Lower lobe of right lung (tissue), 2 donors: Measurements from ENCODE around the gene TLE7. TPM values are rescaled to one million over a fixed set of nuclear protein-coding genes. Genes with fewer than 3 reads are reported as not detected.
A peak's percentile ranks its signal among the peaks of the same experiment; 100 is the strongest.

Source experiments
- ATAC-seq, 2 donors: fragments of 200-7000 bp; cut with Tn5 transposase; one replicate each; pipeline ENCODE4 v1.9.1; 2020 to 2022; ENCODE audit warnings: mild to moderate bottlenecking in 2 of 2, moderate library complexity in 2 of 2
- DNase-seq: peaks from one replicate; pipeline ENCODE4 v3.0.0-alpha.2; 2020
- H3K27ac ChIP-seq: fragments of 200-600 bp; one replicate; pipeline ENCODE4 v1.8.0; 2022
- H3K27me3 ChIP-seq: fragments of 200-600 bp; one replicate; pipeline ENCODE4 v1.8.0; 2022; ENCODE audit warnings: low read depth
- H3K36me3 ChIP-seq: fragments of 200-600 bp; one replicate; pipeline ENCODE4 v1.8.0; 2022; ENCODE audit warnings: mild to moderate bottlenecking
- H3K4me1 ChIP-seq: fragments of 200-600 bp; one replicate; pipeline ENCODE4 v1.8.0; 2022
- H3K4me3 ChIP-seq: fragments of 200-600 bp; one replicate; pipeline ENCODE4 v1.8.0; 2022; ENCODE audit warnings: mild to moderate bottlenecking
- H3K9me3 ChIP-seq: fragments of 200-600 bp; one replicate; pipeline ENCODE4 v1.8.0; 2022
- CTCF ChIP-seq: fragments of 200-600 bp; IDR thresholded peaks from one replicate; pipeline ENCODE4 v1.8.0; 2022; ENCODE audit warnings: antibody characterized with exemption, mild to moderate bottlenecking
- intact Hi-C: fragments of 100-400 bp; cut with DNase I; formaldehyde crosslinking; loops from one replicate; pipeline ENCODE4 v1.11.0; 2022
- total RNA-seq: library from RNA; stranded (reverse); fragmentation: NEBNext Ultra II Directional; extraction: Animal tissue kit (Norgen Biotek cat#: 25700); gene quantifications from one replicate; pipeline ENCODE4 v1.2.1, GENCODE V29; 2021
- donor health status: DM: no; HTN: yes; CAD: no; lungs with severe emphysema.

Gene TLE7
- total RNA-seq, 1 donor from 2014 or later = not detected

GRCh38 chr16:71461686-71462648, 20.1 kb upstream of the TLE7 start, which contains the start of gene ZNF23:
ZNF23 (minus strand) TSS chr16:71462247; CDS start chr16:71456796, 5,451 bp downstream.
- Histone ChIP-seq H3K27me3 (no peaks in the 10 kb centered on the region), H3K4me3 (peak within 1 kb of the TSS; percentile 79), H3K9me3 (no peaks in the 10 kb centered on the region), H3K36me3 (no peaks in the 10 kb centered on the region), H3K27ac (peak within 1 kb of the TSS; percentile 88), H3K4me1 (peaks cover 22% of the 10 kb centered on the region)
- DNase-seq (peak; percentile 92), ATAC-seq (peak; percentile 99 to 100)
- intact Hi-C loops = no loop called here
- peak; percentile 15 for TF ChIP-seq CTCF

- H3K4me1 ChIP-seq = peaks cover 22% of the 10 kb centered on the region
- no peak overlapping the region for H3K27ac ChIP-seq
- peaks cover 6% of the 10 kb centered on the region for H3K36me3 ChIP-seq
- ATAC-seq (no peak), DNase-seq (no peak)
- H3K4me3 ChIP-seq = peak overlapping the region; percentile 79
- H3K9me3 ChIP-seq = no peaks in the 10 kb centered on the region
- H3K27me3 ChIP-seq = no peaks in the 10 kb centered on the region
- intact Hi-C loops = no loop called here
- TF ChIP-seq CTCF = no peak
Measured at GRCh38 chr16:71460941-71461340, 19.1 kb upstream of the TLE7 start.

GRCh38 chr16:71460236-71460635, 18.4 kb upstream of the TLE7 start:
- Histone ChIP-seq H3K27ac (no peak overlapping the region), H3K4me3 (no peak overlapping the region), H3K9me3 (no peaks in the 10 kb centered on the region), H3K36me3 (peaks cover 14% of the 10 kb centered on the region), H3K4me1 (peaks cover 22% of the 10 kb centered on the region), H3K27me3 (no peaks in the 10 kb centered on the region)
- ATAC-seq = no peak
- TF ChIP-seq CTCF = no peak
- intact Hi-C loops = no loop called here
- no peak for DNase-seq

- intact Hi-C loops = no loop called here
- Histone ChIP-seq H3K4me1 (peaks cover 22% of the 10 kb centered on the region), H3K9me3 (no peaks in the 10 kb centered on the region), H3K27me3 (no peaks in the 10 kb centered on the region), H3K27ac (no peak overlapping the region), H3K4me3 (no peak overlapping the region), H3K36me3 (peaks cover 21% of the 10 kb centered on the region)
- no peak for DNase-seq
- no peak for ATAC-seq
- TF ChIP-seq CTCF = no peak
Measured at GRCh38 chr16:71459510-71459909, 17.7 kb upstream of the TLE7 start.

GRCh38 chr16:71456801-71457200, 14.9 kb upstream of the TLE7 start:
- no peak for ATAC-seq
- DNase-seq = no peak
- H3K36me3 ChIP-seq = peaks cover 45% of the 10 kb centered on the region
- H3K27ac ChIP-seq = no peak overlapping the region
- H3K9me3 ChIP-seq = peaks cover 6% of the 10 kb centered on the region
- TF ChIP-seq CTCF = no peak
- no peaks in the 10 kb centered on the region for H3K27me3 ChIP-seq
- H3K4me1 ChIP-seq = peaks cover 15% of the 10 kb centered on the region
- intact Hi-C loops = no loop called here
- H3K4me3 ChIP-seq = no peak overlapping the region
